Colonic mucosa (tissue), 4 donors: ENCODE measurements around the gene MAN1B1. TPM values are rescaled to one million over a fixed set of nuclear protein-coding genes. Genes with fewer than 3 reads are reported as not detected.

Source experiments
- DNase-seq: peaks from one replicate; pipeline ENCODE4 v3.0.0-alpha.2; 2020
- H3K27ac ChIP-seq: fragments of 200-600 bp; one replicate; pipeline ENCODE4 v1.8.0; 2021
- H3K27me3 ChIP-seq: fragments of 200-600 bp; one replicate; pipeline ENCODE4 v1.8.0; 2021
- H3K36me3 ChIP-seq: fragments of 200-600 bp; one replicate; pipeline ENCODE4 v1.8.0; 2021
- H3K4me1 ChIP-seq: fragments of 200-600 bp; one replicate; pipeline ENCODE4 v1.8.0; 2021; ENCODE audit warnings: mild to moderate bottlenecking
- H3K4me3 ChIP-seq: fragments of 200-600 bp; one replicate; pipeline ENCODE4 v1.8.0; 2021
- H3K9ac ChIP-seq, 2 donors: one replicate each; pipeline ENCODE4 v1.7.0; 2013; ENCODE audit warnings: control low read depth in 2 of 2, low read depth in 2 of 2, low read length in 2 of 2
- H3K9me3 ChIP-seq: fragments of 200-600 bp; one replicate; pipeline ENCODE4 v1.8.0; 2021
- CTCF ChIP-seq: fragments of 200-600 bp; IDR thresholded peaks from one replicate; pipeline ENCODE4 v1.8.0; 2022; ENCODE audit warnings: antibody characterized with exemption, mild to moderate bottlenecking
- intact Hi-C: fragments of 100-400 bp; cut with DNase I; formaldehyde crosslinking; loops from one replicate; pipeline ENCODE4 v1.14.1; 2022
- total RNA-seq, 2 donors: library from RNA; stranded (reverse); fragmentation: NEBNext Ultra II Directional in 1 of 2; extraction: Animal tissue kit (Norgen Biotek cat#: 25700) in 1 of 2; gene quantifications; one replicate each; pipeline ENCODE4 v1.2.1, GENCODE V29; 2021
- donor health status: healthy.
- donor health status: DM: no; HTN: no; CAD: no.
- donor health status: DM: no; HTN: no; CAD: no.

Gene MAN1B1
- total RNA-seq, 2 donors from 2014 or later, result 43.5 to 52.6 TPM

- intact Hi-C loops, result no loop called here
- H3K4me3 ChIP-seq, result peak overlapping the region; percentile 54
- TF ChIP-seq CTCF, result no peak
- no peaks in the 10 kb centered on the region for H3K36me3 ChIP-seq
- DNase-seq, result peak; percentile 47
- H3K4me1 ChIP-seq, result peaks cover 19% of the 10 kb centered on the region
- peak overlapping the region; percentile 42 to 64 for H3K9ac ChIP-seq
- peaks cover 17% of the 10 kb centered on the region for H3K27me3 ChIP-seq
- H3K9me3 ChIP-seq, result no peaks in the 10 kb centered on the region
- peak overlapping the region; percentile 64 for H3K27ac ChIP-seq
These were observed 41.3 kb upstream of the MAN1B1 start for GRCh38 chr9:137045294-137046087.

GRCh38 chr9:137046088-137046787 is 40.5 kb upstream of the MAN1B1 start, which contains the start of gene NPDC1:
NPDC1 (minus strand) TSS chr9:137046177; CDS start chr9:137045989, 188 bp downstream.
- peak within 1 kb of the TSS; percentile 42 to 64 for H3K9ac ChIP-seq
- peak; percentile 89 for DNase-seq
- H3K27me3 ChIP-seq, result peaks cover 17% of the 10 kb centered on the region
- H3K4me3 ChIP-seq, result peak within 1 kb of the TSS; percentile 54
- intact Hi-C loops, result no loop called here
- H3K36me3 ChIP-seq, result no peaks in the 10 kb centered on the region
- H3K9me3 ChIP-seq, result no peaks in the 10 kb centered on the region
- peaks cover 19% of the 10 kb centered on the region for H3K4me1 ChIP-seq
- peak within 1 kb of the TSS; percentile 64 for H3K27ac ChIP-seq
- TF ChIP-seq CTCF, result peak; percentile 82

GRCh38 chr9:137048655-137049543 is 37.9 kb upstream of the MAN1B1 start:
- Histone ChIP-seq H3K4me1 (peaks cover 26% of the 10 kb centered on the region), H3K27ac (no peak overlapping the region), H3K9ac (no peak overlapping the region), H3K27me3 (peaks cover 27% of the 10 kb centered on the region), H3K9me3 (no peaks in the 10 kb centered on the region), H3K4me3 (no peak overlapping the region), H3K36me3 (no peaks in the 10 kb centered on the region)
- intact Hi-C loops, result loop anchor here (2.0 kb wide), 1 partner anchor 18 kb away; no protein-coding TSS in a partner anchor
- DNase-seq, result no peak
- no peak for TF ChIP-seq CTCF

GRCh38 chr9:137049544-137050449 is 37.0 kb upstream of the MAN1B1 start:
- peak; percentile 41 for TF ChIP-seq CTCF
- H3K4me3 ChIP-seq, result no peak overlapping the region
- no peaks in the 10 kb centered on the region for H3K9me3 ChIP-seq
- H3K27ac ChIP-seq, result no peak overlapping the region
- no peaks in the 10 kb centered on the region for H3K36me3 ChIP-seq
- peaks cover 27% of the 10 kb centered on the region for H3K27me3 ChIP-seq
- peak; percentile 77 for DNase-seq
- intact Hi-C loops, result loop anchor here (2.0 kb wide), 1 partner anchor 17 kb away; no protein-coding TSS in a partner anchor
- peaks cover 26% of the 10 kb centered on the region for H3K4me1 ChIP-seq
- H3K9ac ChIP-seq, result no peak overlapping the region
